Vagina (tissue), 2 donors: ENCODE data around the gene NKD2. TPM values are rescaled to one million over a fixed set of nuclear protein-coding genes. Genes with fewer than 3 reads are reported as not detected.
A peak's percentile ranks its signal among the peaks of the same experiment; 100 is the strongest.

Source experiments
- DNase-seq, 2 donors: peaks; one replicate each; pipeline ENCODE4 v3.0.0-alpha.2; 2017; ENCODE audit errors: extremely low spot score in 2 of 2
- H3K27ac ChIP-seq: fragments of 200-600 bp; sonication (generic); one replicate; pipeline ENCODE4 v1.5.1; 2019
- H3K27me3 ChIP-seq: fragments of 200-600 bp; sonication (generic); one replicate; pipeline ENCODE4 v1.5.1; 2019
- H3K36me3 ChIP-seq, 2 donors: fragments of 200-600 bp; sonication (generic); one replicate each; pipeline ENCODE4 v1.5.1; 2017 to 2019
- H3K4me1 ChIP-seq: fragments of 200-600 bp; sonication (generic); one replicate; pipeline ENCODE4 v1.5.1; 2019
- H3K4me3 ChIP-seq, 2 donors: fragments of 200-600 bp; sonication (generic); 1 replicate in 1 of 2; 2 replicates in 1 of 2; pipeline ENCODE4 v1.5.1; 2016 to 2019
- H3K9me3 ChIP-seq: fragments of 200-600 bp; sonication (generic); one replicate; pipeline ENCODE4 v1.5.1; 2019
- CTCF ChIP-seq, 3 experiments: fragments of 450-650 bp in 2 of 3; fragments of 200-600 bp in 1 of 3; sonication (generic) in 1 of 3; IDR thresholded peaks; one replicate each; pipeline ENCODE4 v1.5.1; 2017 to 2019; ENCODE audit warnings: antibody characterized with exemption in 3 of 3, mild to moderate bottlenecking in 2 of 3, moderate library complexity in 2 of 3
- POLR2A ChIP-seq, 2 donors: fragments of 450-650 bp; IDR thresholded peaks; one replicate each; pipeline ENCODE4 v1.6.1; 2017; ENCODE audit warnings: antibody characterized with exemption in 2 of 2, mild to moderate bottlenecking in 2 of 2, moderate library complexity in 2 of 2
- POLR2AphosphoS5 ChIP-seq, 2 donors: sonication (generic); formaldehyde crosslinking; IDR thresholded peaks; one replicate each; pipeline ENCODE4 v1.9.0; 2017; ENCODE audit warnings: antibody characterized with exemption in 2 of 2, mild to moderate bottlenecking in 2 of 2, low read depth in 1 of 2; ENCODE audit not compliant: insufficient read depth in 1 of 2
- intact Hi-C: fragments of 100-400 bp; cut with DNase I; formaldehyde crosslinking; loops from one replicate; pipeline ENCODE4 v1.15.1; 2023
- total RNA-seq: library from RNA; depleted of rRNA; stranded (reverse); fragments of >200 nt; gene quantifications from one replicate; pipeline ENCODE4 v1.2.3, GENCODE V29; 2016

Gene NKD2
- total RNA-seq, 1 donor from 2014 or later = 2.0 TPM

- no peak for DNase-seq
- Histone ChIP-seq H3K36me3 (no peaks in the 10 kb centered on the region), H3K4me3 (no peak overlapping the region), H3K9me3 (no peaks in the 10 kb centered on the region), H3K27ac (no peak overlapping the region), H3K4me1 (peaks cover 22% of the 10 kb centered on the region), H3K27me3 (no peaks in the 10 kb centered on the region)
- no peak for TF ChIP-seq POLR2AphosphoS5 (IDR thresholded peaks at IDR 0.05; ENCODE audit: insufficient read depth in 1 of 2, low read depth in 1 of 2)
- intact Hi-C loops = no loop called here
Measured at GRCh38 chr5:961711-962240, 46.8 kb upstream of the NKD2 start.

- intact Hi-C loops = no loop called here
- no peaks in the 10 kb centered on the region for H3K9me3 ChIP-seq
- H3K27ac ChIP-seq = no peak overlapping the region
- TF ChIP-seq CTCF (IDR thresholded peaks at IDR 0.05) (no peak), POLR2A (IDR thresholded peaks at IDR 0.05) (no peak), POLR2AphosphoS5 (IDR thresholded peaks at IDR 0.05; ENCODE audit: insufficient read depth in 1 of 2, low read depth in 1 of 2) (no peak)
- peak in 1 of 2 donors; percentile 54 for DNase-seq
- peaks cover 16% of the 10 kb centered on the region for H3K4me1 ChIP-seq
- H3K27me3 ChIP-seq = no peaks in the 10 kb centered on the region
- no peaks in the 10 kb centered on the region for H3K36me3 ChIP-seq
- no peak overlapping the region for H3K4me3 ChIP-seq
Measured at GRCh38 chr5:962386-962785, 46.2 kb upstream of the NKD2 start.

- Histone ChIP-seq H3K4me3 (no peak overlapping the region), H3K27me3 (no peaks in the 10 kb centered on the region), H3K4me1 (peaks cover 12% of the 10 kb centered on the region), H3K36me3 (no peaks in the 10 kb centered on the region), H3K9me3 (no peaks in the 10 kb centered on the region), H3K27ac (peak overlapping the region; percentile 15)
- DNase-seq = peak in 1 of 2 donors; percentile 77
- TF ChIP-seq POLR2AphosphoS5 (IDR thresholded peaks at IDR 0.05; ENCODE audit: insufficient read depth in 1 of 2, low read depth in 1 of 2) (no peak), POLR2A (IDR thresholded peaks at IDR 0.05) (no peak), CTCF (IDR thresholded peaks at IDR 0.05) (no peak)
- intact Hi-C loops = no loop called here
Measured at GRCh38 chr5:962801-963200, 45.8 kb upstream of the NKD2 start.

- Histone ChIP-seq H3K36me3 (no peaks in the 10 kb centered on the region), H3K9me3 (no peaks in the 10 kb centered on the region), H3K27ac (peak overlapping the region; percentile 15), H3K27me3 (no peaks in the 10 kb centered on the region), H3K4me1 (peaks cover 12% of the 10 kb centered on the region), H3K4me3 (no peak overlapping the region)
- no peak for TF ChIP-seq POLR2A (IDR thresholded peaks at IDR 0.05)
- no peak for TF ChIP-seq POLR2AphosphoS5 (IDR thresholded peaks at IDR 0.05; ENCODE audit: insufficient read depth in 1 of 2, low read depth in 1 of 2)
- TF ChIP-seq CTCF (IDR thresholded peaks at IDR 0.05) = no peak
- intact Hi-C loops = no loop called here
- no peak for DNase-seq
Measured at GRCh38 chr5:963310-963672, 45.3 kb upstream of the NKD2 start.

GRCh38 chr5:963673-964531 is 44.7 kb upstream of the NKD2 start:
- Histone ChIP-seq H3K27me3 (no peaks in the 10 kb centered on the region), H3K36me3 (no peaks in the 10 kb centered on the region), H3K4me1 (peaks cover 12% of the 10 kb centered on the region), H3K4me3 (no peak overlapping the region), H3K27ac (peak overlapping the region; percentile 31), H3K9me3 (no peaks in the 10 kb centered on the region)
- peak in 1 of 2 donors; percentile 88 for DNase-seq
- intact Hi-C loops = no loop called here
- no peak for TF ChIP-seq POLR2A (IDR thresholded peaks at IDR 0.05)
- peak in 1 of 2 donors; percentile 45 for TF ChIP-seq POLR2AphosphoS5 (IDR thresholded peaks at IDR 0.05; ENCODE audit: insufficient read depth in 1 of 2, low read depth in 1 of 2)

- H3K27me3 ChIP-seq = no peaks in the 10 kb centered on the region
- no peaks in the 10 kb centered on the region for H3K36me3 ChIP-seq
- TF ChIP-seq CTCF (IDR thresholded peaks at IDR 0.05) = no peak
- TF ChIP-seq POLR2AphosphoS5 (IDR thresholded peaks at IDR 0.05; ENCODE audit: insufficient read depth in 1 of 2, low read depth in 1 of 2) = no peak
- no peak for TF ChIP-seq POLR2A (IDR thresholded peaks at IDR 0.05)
- H3K4me3 ChIP-seq = no peak overlapping the region
- H3K9me3 ChIP-seq = no peaks in the 10 kb centered on the region
- DNase-seq = peak in 1 of 2 donors; percentile 70
- intact Hi-C loops = no loop called here
- peaks cover 12% of the 10 kb centered on the region for H3K4me1 ChIP-seq
- no peak overlapping the region for H3K27ac ChIP-seq
Measured at GRCh38 chr5:964821-965220, 43.8 kb upstream of the NKD2 start.
